GF-D8 (cell line): Measurements from ENCODE around the gene ARHGAP25.
A peak's percentile ranks its signal among the peaks of the same experiment; 100 is the strongest.

Source experiments
- DNase-seq: peaks from one replicate; lab custom pipeline; 2025; lab: John Stamatoyannopoulos, UW

Gene ARHGAP25

GRCh38 chr2:68719912-68720311 lies 14.7 kb upstream of the ARHGAP25 start:
- no peak for DNase-seq

DNA sequence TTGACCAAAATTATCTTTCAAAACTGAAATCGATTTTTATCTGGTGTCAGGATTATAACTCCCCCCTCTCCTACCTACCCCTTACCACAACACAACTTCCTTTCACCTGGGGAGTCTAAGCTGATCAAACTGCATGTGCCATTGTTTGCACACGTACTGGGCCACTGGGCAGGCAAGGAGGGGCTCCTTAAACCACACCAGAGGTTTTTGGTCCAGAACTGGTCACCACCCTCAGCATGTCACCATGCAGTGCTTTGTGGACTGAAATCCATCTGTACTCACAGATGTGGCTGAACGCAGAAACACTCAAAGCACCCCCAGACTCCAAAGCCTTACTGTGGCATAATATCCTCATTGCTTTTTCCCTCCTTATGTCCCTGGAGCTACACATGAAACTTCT lies 13.9 kb upstream of the ARHGAP25 start:
- no peak for DNase-seq

GRCh38 chr2:68721482-68722101 lies 13.0 kb upstream of the ARHGAP25 start:
- DNase-seq: no peak

- DNase-seq: no peak
These were observed 11.9 kb upstream of the ARHGAP25 start for GRCh38 chr2:68722712-68723111.

GRCh38 chr2:68723181-68723580 lies 11.4 kb upstream of the ARHGAP25 start:
- no peak for DNase-seq

DNA sequence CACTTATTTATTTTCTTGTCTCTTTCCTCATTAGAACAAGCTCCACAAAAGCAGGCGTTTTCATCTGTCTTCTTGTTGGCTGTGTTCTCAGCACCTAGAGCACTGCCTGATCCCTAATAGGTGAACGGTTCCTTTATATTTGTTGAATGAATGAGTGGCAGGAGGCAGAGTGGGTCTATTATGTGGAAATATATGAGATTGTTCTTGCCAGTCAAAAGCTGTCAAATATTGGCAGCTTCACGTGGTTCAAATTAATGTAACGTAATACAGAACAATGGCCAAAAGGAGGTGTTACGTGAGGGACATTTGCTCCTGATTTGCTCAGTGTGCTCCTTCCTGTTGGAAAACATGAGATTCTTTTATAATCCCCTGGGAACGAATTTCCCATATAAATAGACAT lies 8.5 kb upstream of the ARHGAP25 start:
- no peak for DNase-seq

GRCh38 chr2:68726608-68727367 lies 7.8 kb upstream of the ARHGAP25 start:
- peak; percentile 71 for DNase-seq

DNA sequence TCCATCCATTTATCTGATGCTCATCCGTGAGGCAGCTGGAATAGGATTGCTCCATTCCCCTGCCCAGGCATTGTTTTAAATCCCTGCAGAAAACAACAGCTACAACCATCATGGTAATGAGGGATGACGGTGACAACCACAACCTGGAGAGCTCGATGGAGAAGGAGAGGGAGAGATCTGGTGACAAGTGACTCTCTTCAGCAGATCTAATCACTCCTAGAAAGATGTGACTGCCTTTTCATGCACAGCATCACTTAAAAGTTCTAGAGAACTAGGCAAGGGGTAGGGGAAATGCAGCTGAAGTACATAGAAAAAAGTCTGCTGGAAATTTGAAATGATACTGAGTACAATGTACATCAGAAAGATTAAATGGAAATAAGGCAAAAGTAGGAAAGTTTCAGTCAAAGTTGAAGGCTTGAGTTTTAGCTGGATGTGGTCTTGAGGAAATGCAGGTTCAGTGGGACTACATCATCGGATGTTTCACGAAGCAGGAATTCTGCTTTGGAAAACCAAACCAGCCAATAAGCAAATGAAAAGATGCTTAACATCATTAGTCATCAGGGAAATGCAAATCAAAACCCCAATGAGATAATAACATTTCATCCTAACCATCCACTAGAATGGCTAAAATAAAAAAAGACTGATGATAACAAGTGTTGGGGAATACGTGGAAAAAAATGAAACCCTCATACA lies 6.8 kb upstream of the ARHGAP25 start:
- no peak for DNase-seq

DNA sequence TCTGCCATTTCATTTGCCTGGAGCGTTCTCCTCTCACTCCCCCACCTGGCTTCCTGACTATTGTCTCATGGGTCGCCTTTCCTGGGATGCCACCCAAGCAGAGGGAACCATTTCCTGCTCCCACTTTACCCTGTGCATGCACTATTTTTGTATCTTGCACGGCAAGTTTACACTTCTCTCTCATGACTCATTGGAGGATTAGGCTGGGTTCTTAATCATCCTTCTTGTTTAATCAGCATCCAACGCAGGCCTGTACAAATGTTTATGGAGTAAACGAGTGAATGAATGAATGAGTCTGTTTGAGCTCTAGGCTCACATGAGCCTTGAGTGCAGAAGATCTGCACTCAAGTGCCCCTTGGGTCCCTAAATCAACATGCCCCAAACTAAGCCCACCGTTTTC lies 3.8 kb upstream of the ARHGAP25 start:
- DNase-seq: no peak

DNA sequence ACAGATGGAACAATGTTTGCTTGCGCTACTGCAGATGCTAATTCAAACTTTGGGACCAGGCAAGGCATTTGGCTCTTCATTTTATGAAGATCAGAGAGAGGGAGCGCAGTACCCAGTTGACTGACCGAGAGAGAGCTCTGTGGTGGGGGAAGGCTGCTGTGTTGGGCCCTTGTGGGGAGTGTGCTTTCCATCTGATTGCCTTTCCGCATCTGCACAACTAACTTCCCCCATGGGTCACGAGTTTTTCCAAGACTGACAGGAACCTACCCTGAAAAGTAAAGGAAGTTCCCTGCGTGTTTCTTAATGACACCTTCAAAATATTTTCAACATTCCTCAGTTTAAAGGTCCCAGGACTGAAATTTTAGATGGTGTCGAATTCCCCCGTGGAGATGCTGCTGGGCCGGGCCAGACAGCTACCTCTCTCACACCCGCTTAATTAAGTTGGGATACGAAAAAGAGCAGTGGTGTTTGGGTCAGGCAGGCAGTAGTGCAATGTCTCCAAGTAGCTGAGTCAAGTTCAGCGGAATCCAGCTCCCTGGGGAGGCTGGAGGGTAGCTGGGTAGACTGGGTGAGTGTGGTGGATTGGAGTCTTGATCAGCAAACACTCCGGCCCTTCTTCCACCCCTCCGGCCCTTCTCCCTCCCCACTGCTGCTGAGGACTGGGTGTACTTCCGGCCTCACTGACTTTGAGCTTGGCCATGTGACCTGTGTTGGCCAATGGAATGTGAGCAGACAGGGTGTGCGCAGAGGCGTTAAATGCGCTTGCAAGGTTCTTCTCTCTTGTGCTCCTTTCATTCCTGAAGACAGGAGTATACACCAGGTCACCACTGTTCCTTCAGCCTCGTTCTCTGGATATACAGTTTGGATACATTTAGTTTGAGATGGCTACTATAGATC lies 2.3 kb upstream of the ARHGAP25 start:
- DNase-seq: no peak

DNA sequence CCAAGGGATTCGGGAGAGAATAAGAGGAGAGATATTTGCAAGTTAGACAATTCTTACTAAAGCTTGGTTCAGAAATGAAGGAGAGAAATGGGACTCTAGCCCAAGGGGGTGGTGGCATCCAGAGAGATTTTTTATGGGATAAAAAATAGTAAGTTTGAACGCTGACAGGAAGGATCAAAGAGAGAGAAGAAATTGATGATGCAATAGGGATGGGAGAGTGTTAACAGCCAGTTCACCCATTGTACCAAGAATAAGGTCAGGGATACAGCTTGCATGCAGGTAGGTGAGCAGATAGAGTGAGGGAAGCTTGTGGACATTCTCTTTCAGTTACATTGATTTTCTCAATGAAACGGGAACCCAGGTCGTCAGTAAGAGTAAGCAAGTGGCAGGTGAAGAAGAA lies 1.2 kb upstream of the ARHGAP25 start:
- no peak for DNase-seq

- DNase-seq: no peak
These were observed 435 bp upstream of the ARHGAP25 start for GRCh38 chr2:68734176-68734575.

- DNase-seq: no peak
These were observed 1.5 kb downstream of the ARHGAP25 start for GRCh38 chr2:68736086-68736485.

- DNase-seq: no peak
These were observed 3.1 kb downstream of the ARHGAP25 start for GRCh38 chr2:68737711-68738110.

GRCh38 chr2:68738906-68739594 lies 4.4 kb downstream of the ARHGAP25 start:
- no peak for DNase-seq

GRCh38 chr2:68739595-68740399 lies 5.2 kb downstream of the ARHGAP25 start:
- DNase-seq: no peak

GRCh38 chr2:68740400-68740914 lies 5.8 kb downstream of the ARHGAP25 start:
- no peak for DNase-seq

GRCh38 chr2:68741238-68741637 lies 6.6 kb downstream of the ARHGAP25 start:
- DNase-seq: no peak

GRCh38 chr2:68741805-68742306 lies 7.2 kb downstream of the ARHGAP25 start:
- DNase-seq: no peak
